DMS153 (cell line): ENCODE measurements around the gene COL19A1.
A peak's percentile ranks its signal among the peaks of the same experiment; 100 is the strongest.
"Not testable (repeated sequence)": the region's sequence is repeated elsewhere in the genome, so short reads cannot be mapped to it uniquely, and the experiment has no call there.

ENCODE experiments used
- DNase-seq: peaks from one replicate; lab custom pipeline; 2025; lab: John Stamatoyannopoulos, UW

COL19A1 gene

DNA sequence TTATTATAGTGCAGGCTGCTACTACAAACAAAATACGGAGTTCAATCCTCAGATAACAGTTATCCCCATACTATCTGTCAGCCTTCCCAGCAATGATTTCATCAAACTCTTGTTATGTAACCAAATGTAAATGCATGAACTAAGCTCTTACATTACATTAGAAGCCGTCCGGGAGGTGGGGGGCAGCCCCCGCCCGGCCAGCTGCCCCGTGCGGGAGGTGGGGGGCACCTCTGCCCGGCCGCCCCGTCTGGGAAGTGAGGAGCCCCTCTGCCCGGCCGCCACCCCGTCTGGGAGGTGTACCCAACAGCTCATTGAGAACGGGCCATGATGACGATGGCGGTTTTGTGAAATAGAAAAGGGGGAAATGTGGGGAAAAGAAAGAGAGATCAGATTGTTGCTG is 99.6 kb downstream of the COL19A1 start:
- not testable (repeated sequence) for DNase-seq

- no peak for DNase-seq
Observed at GRCh38 chr6:69973138-69973537, 106.8 kb downstream of the COL19A1 start.

DNA sequence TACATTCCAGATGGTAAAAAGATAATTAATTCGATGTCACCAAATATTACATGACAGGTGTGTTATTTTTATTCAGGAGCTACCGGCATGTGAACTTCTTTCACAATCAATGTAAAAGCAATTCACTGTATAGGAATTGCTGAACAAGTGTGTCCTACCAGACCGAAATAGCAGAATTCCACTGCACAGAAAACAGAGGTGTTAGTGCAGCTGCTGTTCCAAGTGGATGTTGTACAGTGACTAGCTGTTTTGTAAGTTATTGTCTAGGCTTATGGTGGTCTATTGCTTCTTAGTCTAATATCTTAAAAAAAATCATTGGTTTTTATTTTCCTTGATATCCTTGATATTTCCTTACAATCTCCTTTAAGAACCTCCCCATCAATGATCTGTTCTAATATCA is 107.4 kb downstream of the COL19A1 start:
- DNase-seq: no peak

DNA sequence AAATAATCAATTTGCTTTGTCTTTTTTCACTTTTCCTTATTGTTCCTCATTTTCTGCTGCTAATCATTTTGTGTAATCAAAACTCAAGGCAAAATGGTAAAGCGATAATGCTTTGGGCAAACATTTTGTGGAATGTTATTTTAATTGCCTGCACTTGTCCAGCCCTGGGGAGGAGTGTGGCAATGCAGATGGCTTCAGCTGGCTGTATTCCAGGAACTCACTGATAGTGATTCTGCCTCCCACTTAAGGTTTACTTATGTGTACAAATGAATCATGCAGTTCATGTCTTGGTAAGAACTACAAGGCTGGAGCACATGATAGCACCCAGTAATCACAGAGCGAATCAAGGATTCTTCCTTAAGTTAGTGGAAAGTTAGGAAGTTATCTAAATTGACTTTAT is 107.8 kb downstream of the COL19A1 start:
- DNase-seq: peak; percentile 8

DNA sequence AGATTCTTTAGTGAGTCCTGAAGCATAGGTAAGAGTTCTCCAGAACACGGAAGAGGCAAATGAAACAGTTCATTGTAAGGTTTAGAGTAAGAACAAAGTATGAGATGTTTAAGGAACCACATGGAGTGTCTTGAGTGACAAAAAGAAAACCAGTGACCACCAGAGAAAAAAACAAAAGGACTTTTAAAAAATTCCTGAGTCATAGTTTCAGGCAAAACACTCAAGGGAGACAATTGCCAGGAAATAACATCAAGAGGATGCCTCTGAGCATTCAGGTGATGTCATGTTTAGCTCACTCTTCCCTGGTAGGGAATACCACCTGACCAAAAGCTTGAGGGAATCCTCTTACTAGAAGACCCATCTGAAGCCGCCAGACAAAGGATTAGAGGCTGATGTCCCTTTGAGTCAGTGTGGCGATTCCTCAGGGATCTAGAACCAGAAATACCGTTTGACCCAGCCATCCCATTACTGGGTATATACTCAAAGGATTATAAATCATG is 110.3 kb downstream of the COL19A1 start:
- no peak for DNase-seq

GRCh38 chr6:69980624-69981023 is 114.3 kb downstream of the COL19A1 start:
- DNase-seq: no peak

GRCh38 chr6:69984506-69984905 is 118.2 kb downstream of the COL19A1 start:
- DNase-seq: no peak

GRCh38 chr6:69985180-69985579 is 118.8 kb downstream of the COL19A1 start:
- DNase-seq: no peak

- DNase-seq: no peak
Observed at GRCh38 chr6:69987550-69987949, 121.2 kb downstream of the COL19A1 start.

DNA sequence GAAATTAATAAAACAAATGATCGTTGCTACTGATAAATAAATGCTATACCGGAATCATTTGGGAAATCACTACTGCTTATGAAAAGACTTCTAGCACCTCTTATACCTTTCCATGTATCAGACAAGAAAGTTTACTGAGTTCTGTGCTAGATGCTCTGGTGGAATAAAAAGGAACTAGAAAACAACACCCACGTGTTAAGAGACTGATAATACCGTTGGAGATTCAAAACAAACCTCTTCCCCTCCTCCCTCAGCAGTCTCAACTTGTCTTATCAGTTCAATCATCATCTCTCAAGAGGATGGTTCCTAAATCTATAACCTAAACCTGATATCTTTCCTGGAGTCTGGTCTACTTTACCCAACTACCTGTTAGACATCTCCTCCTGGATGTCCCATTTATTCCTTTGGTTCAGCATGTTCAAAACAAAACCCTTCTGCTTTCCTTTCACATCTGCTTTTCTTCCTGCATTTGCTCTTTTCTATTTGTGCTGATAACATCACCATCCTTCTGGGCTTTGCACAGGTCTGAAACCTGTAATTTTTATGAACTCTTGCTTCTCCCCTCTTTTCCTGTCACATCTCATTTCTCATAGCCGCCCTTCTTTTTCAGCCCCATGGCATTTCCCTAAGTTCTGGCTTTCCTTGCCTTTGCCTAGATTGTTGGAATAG is 122.2 kb downstream of the COL19A1 start:
- no peak for DNase-seq

- DNase-seq: no peak
Observed at GRCh38 chr6:69994251-69994650, 127.9 kb downstream of the COL19A1 start.

DNA sequence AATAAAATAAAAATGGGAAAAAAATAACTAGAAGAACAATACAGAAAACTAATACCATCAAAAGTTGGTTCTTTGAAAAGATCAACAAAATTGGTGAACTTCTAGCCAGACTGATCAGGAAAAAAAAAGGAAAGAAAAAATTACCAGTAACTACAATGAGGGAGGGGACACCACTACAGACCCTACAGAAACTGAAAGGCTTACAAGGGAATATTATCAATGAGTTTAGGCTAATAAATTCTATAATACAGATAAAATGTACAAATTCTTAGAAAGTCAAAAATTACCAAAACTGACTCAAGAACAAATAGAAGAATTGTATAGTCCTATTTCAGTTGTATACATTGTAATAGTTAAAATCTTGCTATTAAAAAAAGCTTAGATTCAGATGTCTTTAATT is 141.8 kb downstream of the COL19A1 start:
- DNase-seq: no peak

DNA sequence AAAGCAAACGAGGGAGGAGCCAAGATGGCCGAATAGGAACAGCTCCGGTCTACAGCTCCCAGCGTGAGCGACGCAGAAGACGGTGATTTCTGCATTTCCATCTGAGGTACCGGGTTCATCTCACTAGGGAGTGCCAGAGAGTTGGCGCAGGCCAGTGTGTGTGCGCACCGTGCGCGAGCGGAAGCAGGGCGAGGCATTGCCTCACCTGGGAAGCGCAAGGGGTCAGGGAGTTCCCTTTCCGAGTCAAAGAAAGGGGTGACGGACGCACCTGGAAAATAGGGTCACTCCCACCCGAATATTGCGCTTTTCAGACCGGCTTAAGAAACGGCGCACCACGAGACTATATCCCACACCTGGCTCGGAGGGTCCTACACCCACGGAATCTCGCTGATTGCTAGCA is 144.0 kb downstream of the COL19A1 start:
- DNase-seq: not testable (repeated sequence)

DNA sequence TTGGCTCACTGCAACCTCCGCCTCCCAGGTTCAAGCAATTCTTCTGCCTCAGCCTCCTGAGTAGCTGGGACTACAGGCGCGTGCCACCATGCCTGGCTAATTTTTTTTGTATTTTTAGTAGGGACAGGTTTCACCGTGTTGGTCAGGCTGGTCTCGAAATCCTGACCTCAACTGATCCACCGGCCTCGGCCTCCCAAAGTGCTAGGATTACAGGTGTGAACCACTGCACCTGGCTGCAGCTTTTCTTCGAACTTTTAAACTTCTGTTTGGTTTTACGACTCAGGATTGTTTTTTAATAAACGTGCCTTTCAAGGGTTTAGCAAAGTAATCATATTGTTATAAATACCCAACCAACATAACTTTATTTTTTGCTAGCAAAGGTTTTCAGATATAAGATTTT is 156.8 kb downstream of the COL19A1 start:
- not testable (repeated sequence) for DNase-seq

GRCh38 chr6:70028246-70028645 is 161.9 kb downstream of the COL19A1 start:
- DNase-seq: no peak

DNA sequence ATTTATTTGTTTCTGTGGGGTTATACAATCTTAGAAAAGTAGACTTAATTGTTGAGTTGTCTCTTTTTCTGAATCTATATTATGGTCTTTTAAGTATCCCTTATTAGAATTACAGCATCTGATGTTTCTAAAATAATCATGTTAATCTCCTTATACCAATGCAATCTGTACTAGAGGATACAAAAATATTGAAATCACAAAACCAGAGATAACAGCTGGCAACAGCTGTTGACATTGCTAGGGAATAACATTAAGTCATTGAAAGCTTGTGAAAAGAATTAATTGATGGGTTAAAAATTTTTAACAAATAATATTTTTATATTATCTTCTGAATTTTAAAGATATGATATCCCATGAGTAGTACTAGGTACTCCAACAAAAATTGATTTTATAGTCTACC is 162.6 kb downstream of the COL19A1 start:
- DNase-seq: no peak

- DNase-seq: no peak
Observed at GRCh38 chr6:70033781-70034180, 167.4 kb downstream of the COL19A1 start.

DNA sequence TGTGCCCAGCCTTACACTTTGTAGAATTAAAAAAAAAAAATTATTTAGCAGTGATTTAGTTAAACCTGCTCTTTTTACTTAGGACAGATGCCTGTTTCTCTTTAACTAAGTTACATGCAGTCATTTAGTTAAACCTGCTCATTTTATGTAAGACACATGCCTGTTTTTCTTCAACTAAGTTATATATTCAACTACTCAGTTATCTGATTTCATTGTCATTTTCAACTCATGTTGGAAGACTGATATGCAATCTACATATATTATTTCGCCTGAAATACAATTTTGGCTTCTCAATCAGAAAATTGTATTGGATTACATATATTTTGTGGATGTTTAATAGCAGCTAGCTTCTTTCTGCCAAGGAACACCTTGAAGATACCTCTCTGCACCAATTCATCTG is 171.1 kb downstream of the COL19A1 start:
- DNase-seq: no peak

GRCh38 chr6:70040766-70041165 is 174.4 kb downstream of the COL19A1 start:
- no peak for DNase-seq

DNA sequence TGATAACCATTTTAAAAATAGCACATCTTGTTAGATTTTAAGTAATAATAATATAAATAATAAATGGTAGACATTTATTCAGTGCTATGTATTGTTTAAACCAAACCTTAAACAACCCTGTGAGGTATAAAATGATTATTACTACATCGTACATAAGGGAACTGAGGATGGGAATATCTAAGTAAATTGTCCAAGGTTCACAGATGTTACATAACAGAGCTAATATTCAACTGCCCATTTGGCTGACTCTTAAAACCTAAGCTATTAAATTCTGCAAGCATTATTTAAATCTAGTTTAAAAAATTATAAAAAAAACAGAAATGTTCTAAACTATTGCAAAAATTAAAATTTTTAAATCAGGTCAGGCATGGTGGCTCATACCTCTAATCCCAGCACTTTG is 175.1 kb downstream of the COL19A1 start:
- DNase-seq: no peak

GRCh38 chr6:70045413-70045812 is 179.1 kb downstream of the COL19A1 start:
- DNase-seq: no peak

GRCh38 chr6:70051197-70052124 is 185.1 kb downstream of the COL19A1 start:
- DNase-seq: no peak

DNA sequence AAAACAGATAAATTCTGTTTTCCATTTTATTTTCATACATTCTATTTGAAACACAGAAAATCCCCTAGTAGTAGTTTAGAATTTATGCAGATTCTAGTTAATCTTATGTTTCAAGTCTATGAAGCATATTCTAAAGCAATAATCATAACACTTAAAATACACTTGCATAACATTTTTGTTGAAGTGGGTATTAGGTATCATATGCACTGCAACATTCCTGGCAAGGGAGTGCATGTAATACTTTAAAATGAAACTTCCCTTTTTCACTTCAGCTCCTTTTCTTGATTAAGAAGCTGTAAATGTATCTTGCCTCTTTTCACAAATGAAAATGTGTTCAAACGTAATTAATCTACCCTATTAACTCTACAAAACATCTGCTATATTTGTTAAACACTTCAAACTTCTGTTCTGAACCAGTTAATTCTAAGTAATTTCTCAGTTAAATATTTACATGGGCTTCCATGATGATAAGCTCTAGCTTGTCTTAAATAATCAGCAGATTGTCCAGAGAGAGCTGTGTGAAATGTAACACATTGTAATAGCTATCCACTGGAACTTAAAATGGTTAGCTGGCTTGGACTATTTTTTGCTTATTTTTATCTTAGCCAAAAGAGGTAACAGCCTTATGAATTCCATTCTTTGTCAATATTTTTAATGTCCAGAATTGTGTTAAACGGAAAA is 192.8 kb downstream of the COL19A1 start:
- no peak for DNase-seq
